ENCODE results near the gene OOEP.
"Not testable (repeated sequence)": the region's sequence is repeated elsewhere in the genome, so short reads cannot be mapped to it uniquely, and the experiment has no call there.

OOEP gene

DNA sequence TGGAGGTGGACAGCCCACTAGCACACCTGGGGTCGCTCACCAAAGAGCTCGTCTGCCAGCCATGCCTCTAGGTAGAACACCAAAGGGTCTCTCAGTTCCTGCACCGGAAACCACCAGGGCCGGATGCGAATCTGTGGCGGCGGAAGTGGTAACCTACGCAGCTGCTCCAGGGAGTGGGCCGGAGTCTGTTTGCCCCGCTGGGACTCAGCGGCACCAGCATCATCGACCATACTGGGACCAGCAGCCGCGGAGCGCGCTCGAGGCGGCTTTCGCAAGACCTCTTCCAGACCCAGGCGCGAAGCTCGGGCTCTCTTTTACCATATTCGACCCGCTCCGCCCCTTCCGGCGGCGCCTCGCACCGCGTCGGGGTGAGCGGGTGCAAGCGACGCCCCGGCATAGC, at the start of gene OOEP:
Gene OOEP (minus strand): TSS at position 335 of the 400 bp plus-strand sequence. CDS start 105 bp downstream, at position 230.
- no peak for DNase-seq

GRCh38 chr6:73418081-73418741, 48.5 kb upstream of the OOEP start:
- no peak for DNase-seq

GRCh38 chr6:73413102-73413501, 43.4 kb upstream of the OOEP start:
- no peak for DNase-seq

GRCh38 chr6:73409395-73409794, 39.7 kb upstream of the OOEP start:
- no peak for DNase-seq

DNA sequence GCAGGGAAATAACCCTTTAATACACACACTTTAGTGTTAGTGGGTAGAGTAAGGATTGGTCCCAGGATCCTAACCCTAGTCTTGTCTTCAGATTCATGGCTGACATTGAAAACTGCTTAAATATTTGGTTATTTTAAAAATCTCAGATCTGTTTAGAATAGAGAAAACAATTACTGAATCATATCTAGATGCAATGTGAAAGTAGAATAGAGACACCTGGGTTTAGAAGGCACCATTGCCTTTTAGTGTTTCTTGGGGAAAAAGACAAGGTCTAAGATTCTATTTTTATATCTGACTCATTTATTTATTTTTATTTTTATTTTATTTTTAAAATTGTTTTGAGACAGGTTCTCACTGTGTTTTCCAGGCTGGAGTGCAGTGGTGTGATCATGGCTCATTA, 31.0 kb upstream of the OOEP start:
- no peak for DNase-seq

- DNase-seq = no peak
Observed at GRCh38 chr6:73395875-73396274, 26.2 kb upstream of the OOEP start.

- no peak for DNase-seq
Observed at GRCh38 chr6:73394577-73395354, 25.1 kb upstream of the OOEP start, which contains the start of gene DDX43. Gene DDX43, plus strand, starts transcription at chr6:73394828. Its CDS starts 78 bp downstream, at chr6:73394906.

GRCh38 chr6:73393278-73393677, 23.6 kb upstream of the OOEP start:
- no peak for DNase-seq

- not testable (repeated sequence) for DNase-seq
Observed at GRCh38 chr6:73392188-73392587, 22.5 kb upstream of the OOEP start.

GRCh38 chr6:73391675-73392074, 22.0 kb upstream of the OOEP start:
- DNase-seq = no peak

DNA sequence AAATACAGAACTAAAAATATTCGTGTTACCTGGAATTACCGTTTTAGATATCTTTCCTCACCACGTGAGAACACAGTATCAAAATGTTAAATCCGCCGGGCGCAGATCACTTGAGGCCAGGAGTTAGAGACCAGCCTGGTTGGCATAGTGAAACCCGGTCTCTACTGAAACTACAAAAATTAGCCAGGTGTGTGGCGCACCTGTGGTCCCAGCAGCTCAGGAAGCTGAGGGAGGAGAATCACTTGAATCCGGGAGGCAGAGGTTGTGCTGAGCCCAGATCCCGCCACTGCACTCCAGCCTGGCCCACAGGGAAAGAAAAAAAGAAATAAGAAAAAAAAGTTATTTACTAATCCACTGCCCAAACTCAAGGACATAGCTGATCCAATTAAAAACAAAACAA, 20.2 kb upstream of the OOEP start:
- peak; percentile 19 for DNase-seq

DNA sequence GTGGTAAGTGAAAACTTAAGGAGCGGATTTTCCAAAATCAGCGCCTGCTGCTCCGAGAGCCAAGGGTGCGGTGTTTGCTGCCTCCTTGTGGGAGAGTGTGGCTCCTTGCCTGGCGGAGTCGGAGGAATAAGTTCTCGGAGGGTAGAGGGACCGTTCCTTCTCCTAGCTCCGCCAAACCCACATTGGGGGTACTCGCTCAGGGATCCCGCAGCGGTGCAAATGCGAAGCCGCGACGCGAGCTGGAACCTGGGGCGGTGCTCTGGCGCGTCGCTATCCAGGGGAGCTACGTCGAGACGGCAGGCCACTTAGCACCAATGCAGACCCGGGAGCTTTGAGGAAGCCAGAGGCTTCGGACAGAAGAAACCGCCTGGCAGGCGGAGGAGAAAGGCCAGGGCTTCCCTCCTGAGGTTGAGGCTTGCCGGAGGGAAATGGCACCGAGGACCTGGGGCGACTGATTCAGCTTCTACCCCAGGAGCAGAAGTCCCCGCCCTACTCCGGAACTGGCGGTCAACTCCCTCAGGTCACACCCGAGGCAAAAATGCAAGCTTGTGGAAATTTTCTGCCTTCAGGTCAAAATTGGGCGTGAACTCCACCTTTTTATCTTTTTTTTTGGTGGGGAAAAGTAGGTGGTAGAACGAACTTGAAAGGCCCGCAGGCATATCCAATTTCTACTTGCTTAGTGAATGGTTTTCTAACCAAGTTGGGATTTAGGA, 19.3 kb upstream of the OOEP start:
- peak; percentile 71 for DNase-seq

DNA sequence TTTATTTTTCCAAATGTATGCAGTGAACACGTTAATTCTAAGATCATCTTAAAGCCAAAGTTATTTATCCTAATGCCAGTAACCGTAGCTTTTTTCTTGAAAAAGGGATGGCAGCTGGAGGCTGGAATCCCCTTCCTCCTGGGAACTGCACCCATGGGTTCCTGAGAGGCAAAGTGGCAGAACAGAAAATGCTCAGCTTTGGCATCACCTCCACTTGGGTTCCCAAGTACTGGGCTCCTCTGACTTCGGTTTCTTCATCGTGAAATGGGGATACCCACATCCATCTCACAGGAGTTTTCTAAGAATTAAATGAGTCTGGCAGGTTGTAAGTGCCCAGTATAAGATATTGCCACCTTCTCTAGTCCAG, 18.7 kb upstream of the OOEP start:
- DNase-seq = no peak

DNA sequence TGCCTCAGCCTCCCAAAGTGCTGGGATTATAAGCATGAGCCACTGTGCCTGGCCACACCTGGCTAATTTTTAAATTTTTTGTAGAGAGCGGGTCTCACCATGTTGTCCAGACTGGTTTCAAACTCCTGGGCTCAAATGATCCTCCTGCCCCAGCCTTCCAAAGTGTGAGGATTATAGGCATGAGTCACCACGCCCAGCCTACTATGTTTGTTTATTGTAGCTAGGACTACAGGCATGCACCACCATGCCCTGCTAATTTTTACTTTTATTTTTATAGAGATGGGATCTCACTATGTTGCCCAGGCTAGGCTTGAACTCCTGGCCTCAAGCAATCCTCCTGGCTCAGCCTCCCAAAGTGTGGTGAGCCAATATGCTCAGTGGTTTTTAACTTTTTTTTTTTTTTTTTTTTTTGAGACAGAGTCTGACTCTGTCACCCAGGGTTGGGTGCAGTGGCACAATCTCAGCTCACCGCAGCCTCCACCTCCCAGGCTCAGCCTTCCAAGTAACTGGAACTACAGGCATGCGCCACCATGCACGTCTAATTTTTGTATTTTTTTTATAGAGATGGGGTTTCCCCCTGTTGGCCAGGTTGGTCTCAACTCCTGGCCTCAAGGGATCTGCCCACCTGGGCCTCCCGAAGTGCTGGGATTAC, 12.9 kb upstream of the OOEP start:
- no peak for DNase-seq

DNA sequence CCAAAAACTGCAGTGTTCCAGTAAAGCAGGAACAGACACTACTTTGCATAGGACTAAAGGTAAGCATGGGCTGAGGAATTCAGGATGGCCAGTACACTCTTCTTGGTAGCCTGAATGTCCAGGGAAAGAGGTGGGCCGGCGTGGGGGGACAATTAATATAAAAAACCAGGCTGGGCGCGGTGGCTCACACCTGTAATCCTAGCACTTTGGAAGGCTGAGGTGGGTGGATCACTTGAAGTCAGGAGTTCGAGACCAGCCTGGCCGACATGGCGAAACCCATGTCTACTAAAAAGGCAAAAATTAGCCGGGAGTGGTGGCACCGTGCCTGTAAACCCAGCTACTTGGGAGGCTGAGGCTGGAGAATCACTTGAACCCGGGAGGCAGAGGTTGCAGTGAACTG, 11.8 kb upstream of the OOEP start:
- DNase-seq = not testable (repeated sequence)

DNA sequence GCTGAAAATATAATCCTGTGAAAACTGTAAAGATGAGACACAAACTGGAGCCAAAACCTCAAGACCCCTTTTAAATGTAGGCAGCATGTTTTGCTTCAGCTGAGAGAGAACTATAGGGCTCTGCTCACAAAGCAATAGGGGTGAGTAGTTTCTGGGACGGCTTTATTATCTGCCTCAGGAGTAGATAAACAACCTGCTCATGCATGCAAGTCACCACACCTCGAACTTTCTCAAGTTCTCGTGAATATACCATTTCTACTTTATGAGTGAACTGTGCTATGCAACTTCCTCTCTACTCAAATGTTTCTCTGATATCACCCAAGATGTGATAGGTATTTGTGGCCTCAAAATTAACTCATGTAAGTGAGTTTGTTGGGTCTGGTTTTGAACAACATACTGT, 7.5 kb upstream of the OOEP start:
- no peak for DNase-seq

DNA sequence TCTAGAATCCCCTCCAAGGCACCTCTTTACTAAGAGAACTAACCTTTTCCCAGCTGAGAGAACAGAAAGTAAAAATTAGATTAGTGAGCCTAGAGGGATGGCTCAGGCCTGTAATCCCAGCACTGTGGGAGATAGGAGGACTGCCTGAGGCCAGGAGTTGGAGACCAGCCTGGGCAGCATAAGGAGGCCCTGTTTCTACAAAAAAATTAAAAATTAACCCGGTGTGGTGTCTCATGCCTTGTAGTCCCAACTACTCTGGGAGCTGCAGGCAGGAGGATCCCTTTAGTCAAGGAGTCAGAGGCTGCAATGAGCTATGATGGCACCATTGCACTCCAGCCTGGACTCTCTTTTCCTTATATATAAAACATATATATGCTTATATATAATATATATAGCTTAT, 5.5 kb upstream of the OOEP start:
- no peak for DNase-seq

DNA sequence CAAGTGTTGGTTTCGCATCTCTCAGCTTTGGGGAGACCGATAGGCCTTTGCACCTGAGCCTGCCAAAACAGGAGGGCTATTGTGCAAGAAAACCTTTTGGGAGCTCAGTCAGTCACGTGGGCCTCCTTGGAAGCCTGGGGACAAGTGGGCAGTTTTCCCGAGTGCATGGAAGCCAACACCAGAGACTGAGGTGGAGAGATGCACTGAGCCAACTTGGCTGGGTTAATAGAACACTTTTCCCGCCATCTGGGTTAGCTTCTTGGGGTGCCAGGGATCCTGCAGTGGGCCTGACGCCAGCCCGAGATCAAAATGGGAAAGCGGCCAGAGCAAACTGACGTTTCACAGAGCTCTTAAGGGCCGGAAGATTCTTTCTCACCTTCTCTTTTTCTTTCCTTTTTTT, 2.8 kb upstream of the OOEP start:
- no peak for DNase-seq

- no peak for DNase-seq
Observed at GRCh38 chr6:73371984-73372383, 2.3 kb upstream of the OOEP start.

DNA sequence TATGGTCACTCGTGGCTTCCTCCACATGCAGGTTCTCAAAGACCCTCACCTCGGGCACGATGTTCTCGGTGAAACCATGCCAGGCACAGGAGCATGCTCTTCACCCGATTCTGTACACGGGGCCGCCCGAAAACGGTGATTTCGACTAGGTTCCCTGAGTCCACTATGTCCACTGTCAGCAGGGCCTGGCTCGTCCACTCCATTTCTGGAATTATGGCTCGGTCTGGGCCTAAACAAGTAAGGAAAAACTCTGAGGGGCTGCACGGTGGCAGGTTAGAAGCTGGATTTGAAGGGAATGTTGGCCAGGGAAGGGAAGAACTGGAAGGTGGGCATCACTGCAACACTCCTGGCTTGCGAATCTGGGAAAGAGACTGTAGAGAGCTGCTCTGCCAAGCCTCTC, 540 bp downstream of the OOEP start:
- DNase-seq = no peak

- no peak for DNase-seq
Observed at GRCh38 chr6:73368675-73369074, 1.0 kb downstream of the OOEP start.

- no peak for DNase-seq
Observed at GRCh38 chr6:73367761-73368355, 1.8 kb downstream of the OOEP start.

DNA sequence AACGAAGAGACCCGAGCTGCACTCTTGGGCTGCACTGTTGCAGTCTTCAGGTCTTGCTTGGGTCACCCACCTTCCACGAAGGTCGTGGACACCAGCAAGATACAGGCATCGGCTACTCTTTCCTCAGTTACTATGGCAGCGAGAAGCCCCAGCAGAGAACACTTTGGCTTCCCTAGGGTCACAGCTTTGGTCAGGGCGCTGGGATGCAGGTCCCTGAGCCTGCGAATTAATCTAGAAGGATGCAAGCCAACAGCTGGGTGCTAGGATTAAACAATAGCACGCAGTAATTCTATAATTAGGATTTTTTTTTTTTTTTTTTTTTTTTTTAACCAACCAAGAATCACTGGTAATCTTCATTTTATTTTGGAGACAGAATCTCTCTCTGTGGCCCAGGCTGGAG, 5.1 kb downstream of the OOEP start:
- DNase-seq = no peak
